Activated CD8-positive, alpha-beta T cell treated with anti-CD3 and anti-CD28 coated beads for 36 hours (primary cell): ENCODE results near the gene IKBKG. TPM values are rescaled to one million over a fixed set of nuclear protein-coding genes. Genes with fewer than 3 reads are reported as not detected.
"Not testable (repeated sequence)": the region's sequence is repeated elsewhere in the genome, so short reads cannot be mapped to it uniquely, and the experiment has no call there.

ENCODE experiments used
- ATAC-seq: fragments of 200-7000 bp; cut with Tn5 transposase; one replicate; pipeline ENCODE4 v1.10.0; 2021; ENCODE audit warnings: mild to moderate bottlenecking, moderate library complexity
- CTCF ChIA-PET: fragments of 350-600 bp; sonication (Branson Sonifier 250); formaldehyde crosslinking; loops from one replicate; lab custom pipeline; 2021; ENCODE audit warnings: antibody characterized with exemption; lab: Charles Lee
- POLR2A ChIA-PET: fragments of 350-600 bp; sonication (Branson Sonifier 250); formaldehyde crosslinking; loops from one replicate; lab custom pipeline; 2021; ENCODE audit warnings: antibody characterized with exemption; lab: Charles Lee
- DNase-seq: peaks from one replicate; pipeline ENCODE4 v3.0.0-alpha.2; 2020
- H3K27ac Mint-ChIP-seq: one replicate; pipeline ENCODE4 v1.8.0; 2021; ENCODE audit warnings: mild to moderate bottlenecking, mixed read lengths
- H3K27me3 Mint-ChIP-seq: one replicate; pipeline ENCODE4 v1.8.0; 2021; ENCODE audit warnings: mixed read lengths
- H3K36me3 Mint-ChIP-seq: one replicate; pipeline ENCODE4 v1.8.0; 2021; ENCODE audit warnings: low read depth, mixed read lengths
- H3K4me1 Mint-ChIP-seq: one replicate; pipeline ENCODE4 v1.8.0; 2021; ENCODE audit warnings: low read depth, mixed read lengths
- H3K4me3 Mint-ChIP-seq: one replicate; pipeline ENCODE4 v1.8.0; 2021; ENCODE audit warnings: mild to moderate bottlenecking, moderate library complexity, mixed read lengths
- H3K9me3 Mint-ChIP-seq: one replicate; pipeline ENCODE4 v1.8.0; 2021; ENCODE audit warnings: mixed read lengths
- CTCF ChIP-seq: fragments of 200-600 bp; IDR thresholded peaks from one replicate; pipeline ENCODE4 v1.8.0; 2022; ENCODE audit warnings: antibody characterized with exemption, mild to moderate bottlenecking
- intact Hi-C: fragments of 100-400 bp; cut with micrococcal nuclease; formaldehyde crosslinking; loops from one replicate; pipeline ENCODE4 v1.10.0; 2022
- total RNA-seq, 2 experiments: library from RNA; stranded (reverse); gene quantifications; one replicate each; pipeline ENCODE4 v1.2.3, GENCODE V29; 2021

IKBKG gene
- total RNA-seq, 2 experiments from 2014 or later, result 34.4 to 40.6 TPM

DNA sequence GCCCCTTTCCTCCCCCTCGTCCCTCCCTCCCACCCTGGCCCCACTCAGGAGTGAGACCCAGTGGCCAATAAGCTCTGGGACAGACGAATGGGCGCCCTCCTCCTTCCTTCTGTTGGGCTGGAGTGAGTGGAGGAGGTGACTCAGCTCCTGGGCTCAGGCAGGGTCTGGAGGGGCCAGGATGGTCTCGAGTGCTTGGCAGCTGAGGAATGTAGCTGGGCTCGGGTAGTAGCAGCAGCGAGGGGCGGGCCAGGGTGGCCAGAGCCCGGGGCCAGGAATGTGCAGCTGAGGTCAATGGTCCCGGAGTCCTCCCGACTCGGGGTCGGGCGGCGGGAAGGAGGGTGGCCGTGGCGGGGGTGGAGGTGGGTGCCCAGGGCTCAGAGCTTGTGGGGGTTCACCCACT is 15.8 kb upstream of the IKBKG start:
- Mint-ChIP-seq H3K36me3 (peaks cover 10% of the 10 kb centered on the region), H3K4me3 (no peak overlapping the region), H3K9me3 (no peaks in the 10 kb centered on the region), H3K27ac (no peak overlapping the region), H3K27me3 (no peaks in the 10 kb centered on the region), H3K4me1 (peaks cover 14% of the 10 kb centered on the region)
- TF ChIP-seq CTCF, result no peak
- ATAC-seq (no peak), DNase-seq (no peak)
- POLR2A ChIA-PET, result no interaction called here
- intact Hi-C loops, result no loop called here
- CTCF ChIA-PET, result no interaction called here

DNA sequence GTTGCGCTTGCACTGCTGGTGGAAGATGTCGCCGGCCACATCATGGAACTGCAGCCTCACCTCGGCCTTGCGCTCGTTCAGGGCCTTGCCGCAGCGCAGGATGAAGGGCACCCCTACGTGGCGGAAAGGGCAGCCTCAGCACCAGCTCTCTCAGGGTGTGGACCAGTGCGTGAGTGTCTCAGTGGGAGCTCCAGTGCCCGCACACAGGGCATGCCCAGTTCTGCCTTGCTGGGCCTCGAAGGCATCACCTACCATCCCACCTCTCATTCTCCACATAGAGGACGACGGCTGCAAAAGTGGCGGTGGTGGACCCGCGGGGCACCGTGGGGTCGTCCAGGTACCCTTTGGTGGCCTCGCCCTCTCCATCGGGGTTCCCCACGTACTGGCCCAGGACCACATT is 14.7 kb upstream of the IKBKG start:
- POLR2A ChIA-PET, result interaction anchor here (3.2 kb wide), 1 partner anchor 132 kb away, joined by 14 read pairs; no protein-coding TSS in a partner anchor
- Mint-ChIP-seq H3K36me3 (peaks cover 10% of the 10 kb centered on the region), H3K9me3 (no peaks in the 10 kb centered on the region), H3K27ac (no peak overlapping the region), H3K4me3 (no peak overlapping the region), H3K4me1 (peaks cover 7% of the 10 kb centered on the region), H3K27me3 (no peaks in the 10 kb centered on the region)
- no peak for ATAC-seq
- no peak for TF ChIP-seq CTCF
- no peak for DNase-seq
- intact Hi-C loops, result no loop called here
- CTCF ChIA-PET, result no interaction called here

GRCh38 chrX:154534526-154535322 is 12.7 kb upstream of the IKBKG start:
- Mint-ChIP-seq H3K36me3 (peaks cover 14% of the 10 kb centered on the region), H3K4me1 (peaks cover 19% of the 10 kb centered on the region), H3K9me3 (no peaks in the 10 kb centered on the region), H3K27ac (peak overlapping the region; percentile 61), H3K27me3 (no peaks in the 10 kb centered on the region), H3K4me3 (no peak overlapping the region)
- ChIA-PET POLR2A (interaction anchor here (1.0 to 3.2 kb wide), 2 partner anchors 7 to 134 kb away, joined by 3 to 14 read pairs; no protein-coding TSS in a partner anchor), CTCF (interaction anchor here (0.6 to 1.5 kb wide), 7 partner anchors 45 to 166 kb away, joined by 3 to 6 read pairs (median 3); partner anchors contain the start of genes FLNA and UBL4A)
- DNase-seq (peak; percentile 89), ATAC-seq (peak; percentile 98)
- intact Hi-C loops, result loop anchor here (2.0 kb wide), 1 partner anchor 44 kb away; the partner anchor contains the start of gene SLC10A3
- TF ChIP-seq CTCF, result peak; percentile 92

DNA sequence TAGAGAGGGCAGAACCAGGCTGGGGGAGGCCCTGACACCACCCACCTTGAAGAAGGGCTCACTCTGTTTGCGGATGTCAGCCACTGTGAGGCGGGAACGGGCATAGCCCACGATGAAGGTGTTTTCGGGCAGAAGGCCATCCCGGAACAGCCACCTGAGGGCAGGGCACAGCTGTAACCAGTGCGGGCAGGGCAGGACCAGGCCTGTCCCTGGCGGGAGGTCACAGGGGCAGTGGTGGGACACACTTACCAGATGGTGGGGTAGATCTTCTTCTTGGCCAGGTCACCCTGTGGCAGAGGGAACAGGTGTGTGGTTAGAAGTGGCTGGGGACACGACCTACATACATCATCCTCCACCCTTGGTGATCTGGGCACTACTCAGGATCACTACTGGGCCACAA is 11.5 kb upstream of the IKBKG start:
- DNase-seq (no peak), ATAC-seq (no peak)
- Mint-ChIP-seq H3K27me3 (no peaks in the 10 kb centered on the region), H3K27ac (no peak overlapping the region), H3K4me3 (no peak overlapping the region), H3K4me1 (peaks cover 23% of the 10 kb centered on the region), H3K9me3 (no peaks in the 10 kb centered on the region), H3K36me3 (peaks cover 16% of the 10 kb centered on the region)
- intact Hi-C loops, result loop anchor here (2.0 kb wide), 1 partner anchor 45 kb away; the partner anchor contains the start of gene SLC10A3
- TF ChIP-seq CTCF, result no peak
- ChIA-PET CTCF (interaction anchor here (0.8 to 2.4 kb wide), 3 partner anchors 9 to 162 kb away, joined by 3 to 8 read pairs (median 6); partner anchors contain the start of gene FLNA), POLR2A (interaction anchor here (3.2 kb wide), 1 partner anchor 136 kb away, joined by 14 read pairs; no protein-coding TSS in a partner anchor)

GRCh38 chrX:154539077-154539476 is 8.3 kb upstream of the IKBKG start:
- H3K36me3 Mint-ChIP-seq, result peaks cover 24% of the 10 kb centered on the region
- H3K4me3 Mint-ChIP-seq, result no peak overlapping the region
- CTCF ChIA-PET, result interaction anchor here (1.5 kb wide), 1 partner anchor 166 kb away, joined by 4 read pairs; no protein-coding TSS in a partner anchor

DNA sequence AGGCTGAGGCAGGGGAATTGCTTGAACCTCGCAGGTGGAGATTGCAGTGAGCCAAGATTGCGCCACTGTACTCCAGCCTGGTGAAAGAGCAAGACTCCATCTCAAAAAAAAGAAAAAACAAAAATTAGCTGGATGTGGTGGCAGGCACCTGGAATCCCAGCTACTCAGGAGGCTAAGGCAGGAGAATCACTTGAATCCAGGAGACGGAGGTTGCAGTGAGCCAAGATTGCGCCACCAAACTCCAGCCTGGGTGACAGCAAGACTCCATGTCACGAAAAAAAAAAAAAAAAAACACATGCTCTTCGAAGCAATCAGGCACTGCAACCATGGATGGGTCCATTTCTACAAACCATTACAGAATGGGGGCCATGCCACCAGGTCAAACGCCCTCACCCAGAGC is 7.1 kb upstream of the IKBKG start:
- Mint-ChIP-seq H3K4me1 (peaks cover 46% of the 10 kb centered on the region), H3K36me3 (peaks cover 28% of the 10 kb centered on the region), H3K27ac (peak overlapping the region; percentile 34)
- DNase-seq, H3K4me3 Mint-ChIP-seq, intact Hi-C loops, ATAC-seq, H3K9me3 Mint-ChIP-seq, H3K27me3 Mint-ChIP-seq: not testable (repeated sequence)
- CTCF ChIA-PET, result interaction anchor here (1.4 kb wide), 1 partner anchor 167 kb away, joined by 3 read pairs; no protein-coding TSS in a partner anchor
- POLR2A ChIA-PET, result interaction anchor here (1.1 to 1.2 kb wide), 2 partner anchors 8 to 53 kb away, joined by 3 read pairs; no protein-coding TSS in a partner anchor

More at GRCh38 chrX:154539077-154539476, 8.3 kb upstream of the IKBKG start:
- no peak for DNase-seq
- POLR2A ChIA-PET, result no interaction called here
- no peak for ATAC-seq
- Mint-ChIP-seq H3K9me3 (no peaks in the 10 kb centered on the region), H3K27ac (peak overlapping the region; percentile 66), H3K4me1 (peaks cover 44% of the 10 kb centered on the region), H3K27me3 (no peaks in the 10 kb centered on the region)
- no peak for TF ChIP-seq CTCF
- intact Hi-C loops, result no loop called here
